ENCODE data around the gene ACAD9. TPM values are rescaled to one million over a fixed set of nuclear protein-coding genes. Genes with fewer than 3 reads are reported as not detected.
"Not testable (repeated sequence)": the region's sequence is repeated elsewhere in the genome, so short reads cannot be mapped to it uniquely, and the experiment has no call there.

Gene ACAD9
- total RNA-seq, 2 experiments from 2014 or later = 60.0 to 70.7 TPM

DNA sequence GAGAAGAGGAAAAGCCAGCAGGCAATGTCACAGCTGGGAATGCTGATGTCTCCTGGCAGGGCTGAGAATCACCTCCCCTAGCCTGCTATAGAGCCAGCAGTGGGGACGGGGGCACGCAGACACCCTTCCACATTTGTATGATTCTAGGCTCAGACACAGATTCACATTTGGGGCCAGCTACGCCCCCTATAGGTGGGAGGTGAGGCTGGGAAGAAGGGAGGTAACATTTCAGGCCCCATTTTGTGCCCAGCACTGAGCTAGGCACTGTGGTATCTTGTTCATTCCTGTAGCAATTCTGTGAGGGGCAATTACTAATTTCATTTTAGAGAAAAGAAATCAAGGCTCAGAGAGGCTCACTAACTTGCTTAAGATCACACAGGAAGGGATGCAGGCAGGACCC, 15.9 kb upstream of the ACAD9 start:
- H3K27me3 Mint-ChIP-seq = no peaks in the 10 kb centered on the region
- CTCF ChIA-PET = interaction anchor here (0.6 to 1.4 kb wide), 7 partner anchors 12 to 155 kb away, joined by 3 to 8 read pairs (median 3); no protein-coding TSS in a partner anchor
- POLR2A ChIA-PET = no interaction called here
- intact Hi-C loops (cut with DNase I, micrococcal nuclease) = loop anchor here in 1 of 2 experiments (5.0 kb wide), 1 partner anchor 181 kb away; no protein-coding TSS in a partner anchor
- H3K4me3 Mint-ChIP-seq = no peak overlapping the region
- peaks cover 31% of the 10 kb centered on the region for H3K36me3 Mint-ChIP-seq (ENCODE audit: low read depth)
- no peaks in the 10 kb centered on the region for H3K4me1 Mint-ChIP-seq
- H3K9me3 Mint-ChIP-seq (ENCODE audit: low read depth) = peaks cover 24% of the 10 kb centered on the region
- peak; percentile 60 for DNase-seq
- ATAC-seq = peak; percentile 62
- no peak overlapping the region for H3K27ac Mint-ChIP-seq

DNA sequence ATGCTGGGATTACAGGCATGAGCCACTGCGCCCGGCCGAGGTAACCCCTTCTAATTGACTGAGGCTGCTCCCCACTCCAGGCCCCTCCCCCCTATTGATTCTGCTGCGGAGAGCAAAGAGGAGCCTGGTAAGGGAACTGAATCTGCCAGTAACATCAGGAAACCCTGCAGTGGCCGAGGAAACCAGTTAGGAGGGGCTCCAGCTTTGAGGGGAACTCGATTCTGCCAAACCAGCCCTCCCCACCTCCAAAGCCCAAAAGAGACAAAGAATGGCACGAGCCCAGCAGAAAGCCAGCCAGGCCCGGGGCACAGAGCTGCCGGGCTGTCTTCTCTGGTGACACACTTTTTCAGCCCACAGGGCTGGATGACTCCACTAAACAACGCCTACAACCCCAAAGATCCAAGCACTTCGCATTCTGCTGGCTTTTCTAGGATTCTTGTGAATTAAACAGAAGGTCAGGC, 15.0 kb upstream of the ACAD9 start:
- H3K9me3 Mint-ChIP-seq (ENCODE audit: low read depth) = peaks cover 17% of the 10 kb centered on the region
- intact Hi-C loops (cut with DNase I, micrococcal nuclease) = loop anchor here in 1 of 2 experiments (5.0 kb wide), 1 partner anchor 182 kb away; no protein-coding TSS in a partner anchor
- ChIA-PET POLR2A (no interaction called here), CTCF (interaction anchor here (1.2 kb wide), 1 partner anchor 19 kb away, joined by 8 read pairs; no protein-coding TSS in a partner anchor)
- H3K36me3 Mint-ChIP-seq (ENCODE audit: low read depth) = peaks cover 25% of the 10 kb centered on the region
- no peak overlapping the region for H3K27ac Mint-ChIP-seq
- DNase-seq (no peak), ATAC-seq (no peak)
- H3K4me1 Mint-ChIP-seq = no peaks in the 10 kb centered on the region
- H3K4me3 Mint-ChIP-seq = no peak overlapping the region
- no peaks in the 10 kb centered on the region for H3K27me3 Mint-ChIP-seq

DNA sequence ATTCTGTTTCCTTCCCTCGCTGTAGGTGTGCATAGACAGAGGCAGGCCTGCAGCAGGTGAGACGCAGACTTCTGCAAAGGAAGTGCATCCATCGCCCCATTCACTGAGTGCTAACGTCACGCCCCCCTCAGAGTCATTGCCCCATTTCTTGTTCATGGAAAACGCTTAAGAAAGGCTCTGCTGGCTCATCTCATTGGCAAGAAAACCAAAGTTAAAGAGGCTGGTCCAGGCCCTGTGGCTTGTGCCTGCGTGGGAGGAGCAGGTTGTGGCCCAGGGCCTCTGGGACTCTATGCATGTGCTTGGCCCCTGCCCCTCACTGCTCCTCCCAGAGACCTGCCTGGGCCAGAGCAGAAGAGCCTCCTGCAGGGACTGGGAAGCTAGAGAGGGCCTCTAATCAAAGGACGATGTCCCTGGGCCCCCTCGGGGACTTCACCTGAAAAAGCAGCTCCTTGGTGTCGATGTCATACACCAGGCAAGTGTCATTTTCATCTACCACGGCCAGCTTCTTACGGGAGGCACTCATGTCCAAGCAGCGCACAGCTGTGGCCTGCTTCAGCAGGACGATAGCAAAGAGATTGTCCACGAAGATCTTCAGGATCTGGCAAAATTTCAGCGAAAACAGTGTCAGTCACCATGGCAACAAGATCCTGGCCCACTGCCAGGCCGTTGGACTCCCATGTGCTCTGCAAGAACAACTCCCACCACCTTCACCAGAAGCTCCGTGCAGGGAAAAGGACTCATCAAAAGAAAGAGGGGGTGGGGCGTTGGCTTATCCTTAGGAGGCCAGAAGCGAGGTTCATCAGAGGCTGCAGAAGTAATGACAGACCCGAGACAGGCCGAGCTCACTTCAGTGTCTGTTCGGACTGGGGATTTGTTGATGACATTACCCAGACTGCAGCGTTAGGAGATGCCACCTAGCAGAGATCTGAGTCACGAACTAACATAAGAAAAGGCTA, 14.3 kb upstream of the ACAD9 start:
- CTCF ChIA-PET = interaction anchor here (3.4 kb wide), 1 partner anchor 11 kb away, joined by 14 read pairs; no protein-coding TSS in a partner anchor
- H3K9me3 Mint-ChIP-seq (ENCODE audit: low read depth) = not testable (repeated sequence)

DNA sequence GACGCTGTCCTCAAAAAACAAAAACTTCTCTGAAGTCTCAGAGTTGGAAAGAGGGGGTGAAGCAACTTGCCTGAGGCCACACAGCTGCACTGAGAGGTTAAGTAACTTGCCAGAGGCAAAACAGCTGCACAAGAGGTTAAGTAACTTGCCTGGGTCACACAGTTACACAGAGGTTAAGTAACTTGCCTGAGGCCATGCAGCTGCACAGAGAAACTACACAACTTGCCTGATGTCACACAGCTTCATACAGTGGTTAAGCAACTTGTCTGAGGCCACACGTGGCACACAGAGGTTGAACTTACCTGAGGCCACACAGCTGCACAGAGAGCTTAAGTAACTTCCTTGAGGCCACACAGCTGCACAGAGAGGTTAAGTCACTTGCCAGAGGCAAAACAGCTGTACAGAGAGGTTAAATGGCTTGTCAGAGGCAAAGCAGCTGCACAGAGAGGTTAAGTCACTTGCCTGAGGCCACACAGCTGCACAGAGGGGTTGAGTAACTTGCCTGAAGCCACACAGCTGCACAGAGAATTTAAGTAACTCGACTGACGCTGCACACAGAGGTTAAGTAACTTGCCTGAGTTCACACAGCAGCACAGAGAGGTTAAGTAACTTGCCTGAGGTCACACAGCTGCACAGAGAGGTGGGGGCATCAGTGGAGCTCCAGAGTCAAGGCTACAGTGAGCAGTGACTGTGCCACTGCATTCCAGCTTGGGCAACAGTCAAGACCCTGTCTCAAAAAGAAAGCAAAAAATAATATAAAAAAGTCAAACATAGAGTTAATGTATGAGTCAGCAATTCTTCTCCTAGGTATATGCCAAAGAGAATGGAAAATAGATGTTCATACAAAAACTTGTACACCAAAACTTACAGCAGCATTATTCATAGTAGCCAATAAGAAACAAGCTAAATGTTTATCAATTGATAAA, 12.0 kb upstream of the ACAD9 start:
- H3K9me3 Mint-ChIP-seq (ENCODE audit: low read depth) = no peaks in the 10 kb centered on the region
- POLR2A ChIA-PET = interaction anchor here (0.9 kb wide), 1 partner anchor 12 kb away, joined by 4 read pairs; the partner anchor contains the start of gene ACAD9
- no peaks in the 10 kb centered on the region for H3K4me1 Mint-ChIP-seq
- H3K36me3 Mint-ChIP-seq (ENCODE audit: low read depth) = no peaks in the 10 kb centered on the region
- DNase-seq (no peak), ATAC-seq (peak; percentile 56)
- CTCF ChIA-PET = interaction anchor here (0.6 to 3.4 kb wide), 3 partner anchors 9 to 258 kb away, joined by 4 to 14 read pairs (median 4); no protein-coding TSS in a partner anchor
- no peak overlapping the region for H3K4me3 Mint-ChIP-seq
- intact Hi-C loops (cut with DNase I, micrococcal nuclease) = no loop called here
- H3K27me3 Mint-ChIP-seq = no peaks in the 10 kb centered on the region
- H3K27ac Mint-ChIP-seq = no peak overlapping the region

More for the DNA sequence above, 14.3 kb upstream of the ACAD9 start:
- POLR2A ChIA-PET = interaction anchor here (0.8 kb wide), 1 partner anchor 19 kb away, joined by 5 read pairs; no protein-coding TSS in a partner anchor
- H3K36me3 Mint-ChIP-seq (ENCODE audit: low read depth) = peaks cover 18% of the 10 kb centered on the region
- not testable (repeated sequence) for H3K4me1 Mint-ChIP-seq, H3K27ac Mint-ChIP-seq, H3K4me3 Mint-ChIP-seq, DNase-seq, H3K27me3 Mint-ChIP-seq, ATAC-seq
- intact Hi-C loops (cut with DNase I, micrococcal nuclease) = loop anchor here in 1 of 2 experiments (5.0 kb wide), 1 partner anchor 183 kb away; no protein-coding TSS in a partner anchor

DNA sequence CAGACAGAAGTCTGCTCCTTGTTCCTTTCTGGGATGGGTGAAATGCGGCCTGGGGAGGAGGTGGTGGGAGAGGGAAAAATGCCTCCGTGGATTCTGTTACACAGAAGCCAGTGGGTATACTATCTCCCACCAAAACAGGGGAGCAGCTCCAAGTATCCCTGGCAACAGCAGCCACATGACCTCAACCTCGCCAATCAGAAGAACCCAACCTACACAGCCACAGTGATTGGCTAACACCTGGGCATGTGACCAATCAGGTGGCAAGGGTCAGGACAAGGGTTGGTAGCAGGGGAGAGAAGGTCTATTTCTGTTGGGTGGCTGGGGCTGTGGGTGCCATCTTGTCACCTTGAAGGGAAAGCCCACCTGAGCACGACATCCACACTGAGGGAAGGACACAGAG, 9.1 kb upstream of the ACAD9 start:
- H3K9me3 Mint-ChIP-seq (ENCODE audit: low read depth) = no peaks in the 10 kb centered on the region
- ATAC-seq (no peak), DNase-seq (no peak)
- H3K27ac Mint-ChIP-seq = no peak overlapping the region
- ChIA-PET POLR2A (no interaction called here), CTCF (no interaction called here)
- H3K4me1 Mint-ChIP-seq = peaks cover 2% of the 10 kb centered on the region
- no peaks in the 10 kb centered on the region for H3K36me3 Mint-ChIP-seq (ENCODE audit: low read depth)
- intact Hi-C loops (cut with DNase I, micrococcal nuclease) = loop anchor here in 1 of 2 experiments (10.0 kb wide), 1 partner anchor 374 kb away; the partner anchor contains the start of gene COPG1
- H3K4me3 Mint-ChIP-seq = no peak overlapping the region
- H3K27me3 Mint-ChIP-seq = no peaks in the 10 kb centered on the region

DNA sequence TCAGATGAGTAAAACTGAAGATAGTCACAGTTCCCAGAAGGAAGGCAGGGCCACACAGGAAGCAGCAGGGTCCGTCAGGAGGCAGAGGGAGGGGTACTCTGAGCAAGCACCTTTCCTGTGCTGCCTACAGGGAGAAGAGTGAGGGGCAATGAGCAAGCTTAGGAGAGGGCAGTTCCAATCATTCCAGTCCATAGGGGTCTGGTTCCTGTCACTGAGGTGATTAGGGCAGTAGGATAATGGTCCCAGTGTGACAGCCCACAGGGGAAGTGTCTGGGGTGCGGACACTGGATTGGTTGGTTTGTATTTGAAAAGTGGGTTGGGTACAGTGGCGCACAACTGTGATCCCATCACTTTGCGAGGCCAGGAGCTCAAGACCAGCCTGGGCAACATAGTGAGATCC, 7.1 kb upstream of the ACAD9 start:
- intact Hi-C loops (cut with DNase I, micrococcal nuclease) = loop anchor here in 1 of 2 experiments (10.0 kb wide), 1 partner anchor 373 kb away; the partner anchor contains the start of gene COPG1
- DNase-seq (no peak), ATAC-seq (no peak)
- ChIA-PET CTCF (interaction anchor here (1.0 kb wide), 1 partner anchor 219 kb away, joined by 3 read pairs; no protein-coding TSS in a partner anchor), POLR2A (no interaction called here)
- H3K27ac Mint-ChIP-seq = no peak overlapping the region
- peaks cover 14% of the 10 kb centered on the region for H3K4me1 Mint-ChIP-seq
- H3K36me3 Mint-ChIP-seq (ENCODE audit: low read depth) = no peaks in the 10 kb centered on the region
- H3K27me3 Mint-ChIP-seq = no peaks in the 10 kb centered on the region
- H3K4me3 Mint-ChIP-seq = no peak overlapping the region
- H3K9me3 Mint-ChIP-seq (ENCODE audit: low read depth) = no peaks in the 10 kb centered on the region

DNA sequence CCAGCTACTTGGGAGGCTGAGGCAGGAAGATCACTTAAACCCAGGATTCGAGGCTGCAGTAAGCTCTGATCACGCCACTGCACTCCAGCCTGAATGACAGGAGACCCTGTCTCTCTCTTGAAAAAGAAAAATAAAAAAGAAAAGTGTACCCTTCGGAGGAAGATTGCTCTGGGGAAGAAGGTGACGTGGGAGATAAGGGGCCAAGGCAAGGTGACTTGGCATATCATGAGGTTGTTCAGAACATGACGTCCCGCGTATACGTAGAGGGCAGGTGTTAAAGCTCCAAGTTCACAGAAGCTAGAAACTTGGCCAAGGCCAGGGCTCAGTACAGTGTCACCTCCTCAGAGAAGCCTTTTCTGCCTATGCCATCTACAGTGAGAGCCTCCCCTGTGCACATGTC, 6.7 kb upstream of the ACAD9 start:
- ChIA-PET POLR2A (no interaction called here), CTCF (no interaction called here)
- H3K9me3 Mint-ChIP-seq (ENCODE audit: low read depth) = no peaks in the 10 kb centered on the region
- no peak for ATAC-seq
- H3K27ac Mint-ChIP-seq = no peak overlapping the region
- H3K36me3 Mint-ChIP-seq (ENCODE audit: low read depth) = peaks cover 2% of the 10 kb centered on the region
- peaks cover 18% of the 10 kb centered on the region for H3K4me1 Mint-ChIP-seq
- no peaks in the 10 kb centered on the region for H3K27me3 Mint-ChIP-seq
- no peak overlapping the region for H3K4me3 Mint-ChIP-seq
- intact Hi-C loops (cut with DNase I, micrococcal nuclease) = loop anchor here in 1 of 2 experiments (10.0 kb wide), 1 partner anchor 372 kb away; the partner anchor contains the start of gene COPG1
- no peak for DNase-seq

DNA sequence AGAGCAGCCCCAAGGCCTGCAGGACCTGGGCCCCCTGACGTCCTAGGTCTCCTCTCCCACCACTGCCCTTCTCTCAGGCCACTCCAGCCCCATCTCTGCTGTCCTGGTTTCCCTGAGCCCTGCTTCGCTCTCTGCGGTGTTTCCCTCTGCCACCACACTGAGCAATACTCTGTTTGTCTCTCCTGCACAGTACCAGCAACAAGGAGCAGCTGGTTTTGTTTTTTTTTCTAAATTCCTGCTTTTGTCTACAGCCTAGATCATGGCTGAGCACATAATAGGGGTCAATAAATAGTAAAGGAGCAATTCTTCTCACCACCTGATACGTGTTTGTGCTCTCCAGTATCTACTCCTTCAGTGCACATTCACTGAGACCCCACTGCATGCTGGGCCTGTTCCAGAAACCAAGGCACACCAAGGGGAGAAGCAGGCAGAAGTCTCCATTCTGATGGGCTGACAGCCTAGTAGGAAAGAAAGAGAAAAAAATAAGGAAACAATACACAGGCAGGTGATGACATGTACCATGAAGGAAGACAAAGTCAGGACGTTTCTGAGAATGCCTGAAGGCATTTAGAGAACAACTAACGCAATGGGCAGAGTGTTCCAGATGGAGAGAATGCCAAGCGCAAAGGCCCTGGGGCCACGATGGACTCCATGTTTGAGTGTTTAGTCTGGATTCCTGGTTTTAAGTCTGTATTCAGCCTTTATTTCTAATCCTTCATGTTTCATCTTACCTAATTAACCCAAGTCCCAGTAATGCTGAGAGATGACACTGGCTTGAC, 6.0 kb upstream of the ACAD9 start:
- POLR2A ChIA-PET = no interaction called here
- no peak for ATAC-seq
- DNase-seq = no peak
- no peaks in the 10 kb centered on the region for H3K27me3 Mint-ChIP-seq
- no peak overlapping the region for H3K27ac Mint-ChIP-seq
- no peaks in the 10 kb centered on the region for H3K9me3 Mint-ChIP-seq (ENCODE audit: low read depth)
- no peak overlapping the region for H3K4me3 Mint-ChIP-seq
- intact Hi-C loops (cut with DNase I, micrococcal nuclease) = loop anchor here in 1 of 2 experiments (10.0 kb wide), 1 partner anchor 371 kb away; the partner anchor contains the start of gene COPG1
- peaks cover 25% of the 10 kb centered on the region for H3K4me1 Mint-ChIP-seq
- H3K36me3 Mint-ChIP-seq (ENCODE audit: low read depth) = peaks cover 8% of the 10 kb centered on the region
- CTCF ChIA-PET = no interaction called here

DNA sequence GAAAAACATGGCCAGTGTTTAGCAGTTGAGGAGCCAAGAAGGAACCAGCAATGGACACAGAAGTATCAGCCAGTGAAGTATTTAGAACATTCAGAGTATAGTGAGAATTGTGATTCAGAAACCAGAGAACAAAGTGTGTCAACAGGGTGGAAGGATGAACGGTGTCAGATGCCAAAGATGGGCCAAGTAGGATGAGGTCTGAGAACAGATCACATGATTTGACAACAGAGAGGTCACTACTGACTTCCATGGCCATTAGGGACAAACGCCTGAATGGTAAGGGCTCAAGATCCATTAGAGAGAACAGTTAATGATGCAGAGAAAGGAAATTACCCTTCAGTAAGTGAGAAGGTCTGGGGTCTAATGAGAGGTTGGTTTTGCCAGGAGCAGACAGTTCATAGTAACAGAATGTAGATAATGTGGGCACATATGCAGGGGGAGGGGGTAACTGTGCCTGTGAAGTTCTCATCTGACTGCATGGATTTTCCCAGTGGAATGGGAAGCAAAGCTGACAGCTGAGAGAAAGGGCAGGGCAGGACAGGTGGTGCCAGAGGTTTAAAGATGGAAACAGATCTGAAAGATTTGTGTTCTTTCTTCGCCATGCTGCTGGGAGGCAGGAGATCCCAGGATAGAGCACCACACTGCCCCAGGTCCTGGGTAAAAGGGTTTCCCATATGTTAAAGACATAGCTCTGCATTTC, 4.8 kb upstream of the ACAD9 start:
- H3K36me3 Mint-ChIP-seq (ENCODE audit: low read depth) = peaks cover 13% of the 10 kb centered on the region
- H3K4me3 Mint-ChIP-seq = no peak overlapping the region
- ATAC-seq = no peak
- H3K27ac Mint-ChIP-seq = no peak overlapping the region
- H3K4me1 Mint-ChIP-seq = peaks cover 29% of the 10 kb centered on the region
- ChIA-PET CTCF (interaction anchor here (0.6 to 3.0 kb wide), 11 partner anchors 8 to 266 kb away, joined by 3 to 23 read pairs (median 5); no protein-coding TSS in a partner anchor), POLR2A (no interaction called here)
- intact Hi-C loops (cut with DNase I, micrococcal nuclease) = loop anchor here (1.0 to 10.0 kb wide), 4 partner anchors 49 to 752 kb away; partner anchors contain the start of genes COPG1 (in 2 of the 2) and RUVBL1 (in 1 of the 2)
- DNase-seq = no peak
- H3K9me3 Mint-ChIP-seq (ENCODE audit: low read depth) = no peaks in the 10 kb centered on the region
- H3K27me3 Mint-ChIP-seq = no peaks in the 10 kb centered on the region
